GM18867 (cell line): Measurements from ENCODE around the gene NUDT22.

ENCODE experiments used
- ATAC-seq: cut with Tn5 transposase; IDR thresholded peaks from one replicate; pipeline ENCODE4 v1.9.1; 2021; ENCODE audit warnings: mild to moderate bottlenecking, moderate library complexity; ENCODE audit not compliant: unreplicated experiment

Gene NUDT22

GRCh38 chr11:64253043-64253442 is 27.0 kb downstream of the NUDT22 start:
- no peak for ATAC-seq

DNA sequence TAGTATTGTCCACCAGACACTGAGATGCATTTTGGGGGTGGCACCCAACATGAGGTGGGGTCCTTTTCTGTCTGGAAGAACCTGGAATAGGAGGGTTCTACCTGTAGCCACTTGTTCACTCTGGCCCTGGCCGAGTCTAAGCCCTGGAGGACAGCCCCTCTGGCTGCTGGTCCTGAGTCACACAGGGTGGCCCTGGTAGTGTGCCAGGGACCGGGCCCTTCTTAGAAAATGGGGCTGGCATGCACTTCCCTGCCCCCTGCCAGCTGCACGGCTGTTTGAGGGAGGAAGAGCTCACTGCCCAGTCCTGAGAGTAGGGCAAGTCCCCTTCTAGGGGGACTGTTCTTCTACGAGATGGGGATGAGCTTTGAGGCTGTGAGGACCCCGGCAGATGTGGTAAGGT is 27.4 kb downstream of the NUDT22 start:
- no peak for ATAC-seq

DNA sequence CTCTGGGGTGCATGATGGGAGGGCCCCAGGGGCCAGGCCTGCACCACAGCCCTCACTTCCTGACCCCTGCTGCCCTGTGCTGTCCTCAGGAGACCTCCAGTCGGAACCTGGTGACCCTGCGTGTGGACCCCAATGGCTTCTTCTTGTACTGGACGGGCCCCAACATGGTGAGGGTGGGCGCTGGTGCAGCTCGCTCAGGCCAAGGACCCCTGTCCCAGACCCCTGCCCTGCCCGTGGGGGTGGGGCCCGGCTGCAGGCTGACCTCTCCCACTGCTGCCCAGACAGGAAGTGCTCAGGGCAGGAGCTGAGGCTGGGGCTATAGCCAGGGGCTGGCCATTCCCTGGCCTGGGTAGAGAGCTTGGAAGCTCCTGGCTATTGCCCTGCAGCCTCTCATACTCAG is 28.3 kb downstream of the NUDT22 start:
- no peak for ATAC-seq

GRCh38 chr11:64255135-64256128 is 29.4 kb downstream of the NUDT22 start:
- ATAC-seq, result no peak

GRCh38 chr11:64256300-64256699 is 30.2 kb downstream of the NUDT22 start:
- ATAC-seq, result no peak

DNA sequence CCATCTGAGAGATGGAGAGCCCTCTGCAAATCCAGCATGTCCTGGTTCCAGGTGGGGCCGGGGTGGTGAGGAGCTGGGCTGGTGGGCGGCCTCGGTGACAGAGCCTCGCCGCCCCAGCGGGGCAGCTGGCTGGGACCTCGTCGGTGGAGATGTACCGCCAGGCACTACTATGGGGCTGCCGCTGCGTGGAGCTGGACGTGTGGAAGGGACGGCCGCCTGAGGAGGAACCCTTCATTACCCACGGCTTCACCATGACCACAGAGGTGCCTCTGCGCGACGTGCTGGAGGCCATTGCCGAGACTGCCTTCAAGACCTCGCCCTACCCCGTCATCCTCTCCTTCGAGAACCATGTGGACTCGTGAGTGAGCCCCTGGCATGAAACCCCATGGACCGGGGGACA is 32.3 kb downstream of the NUDT22 start:
- ATAC-seq, result no peak

- no peak for ATAC-seq
These were observed 33.0 kb downstream of the NUDT22 start for GRCh38 chr11:64258946-64259532.

DNA sequence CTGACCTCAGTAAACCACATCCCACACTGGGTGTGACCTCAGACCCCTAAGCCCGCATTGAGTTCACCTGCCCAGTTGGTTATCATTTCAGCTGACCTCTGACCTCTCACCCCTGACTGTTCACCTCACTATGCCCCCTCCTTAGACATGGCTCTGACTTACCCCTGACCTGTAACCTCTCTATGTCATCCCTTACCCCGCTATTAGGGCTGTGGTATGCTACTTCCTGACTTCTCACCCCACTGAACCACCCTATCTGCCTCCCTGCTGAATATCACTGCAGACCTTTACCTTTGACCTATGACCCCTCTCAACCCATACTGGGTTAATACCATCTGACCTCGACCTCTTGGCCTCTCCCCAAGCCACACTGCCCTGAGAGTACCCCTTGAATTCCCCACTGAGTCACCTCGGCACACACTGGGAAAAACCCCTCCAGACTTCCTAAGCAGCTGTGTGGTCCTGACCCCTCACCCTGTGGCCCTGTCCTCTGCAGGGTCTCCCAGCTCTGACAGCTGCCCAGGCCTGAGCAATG is 33.5 kb downstream of the NUDT22 start:
- no peak for ATAC-seq

DNA sequence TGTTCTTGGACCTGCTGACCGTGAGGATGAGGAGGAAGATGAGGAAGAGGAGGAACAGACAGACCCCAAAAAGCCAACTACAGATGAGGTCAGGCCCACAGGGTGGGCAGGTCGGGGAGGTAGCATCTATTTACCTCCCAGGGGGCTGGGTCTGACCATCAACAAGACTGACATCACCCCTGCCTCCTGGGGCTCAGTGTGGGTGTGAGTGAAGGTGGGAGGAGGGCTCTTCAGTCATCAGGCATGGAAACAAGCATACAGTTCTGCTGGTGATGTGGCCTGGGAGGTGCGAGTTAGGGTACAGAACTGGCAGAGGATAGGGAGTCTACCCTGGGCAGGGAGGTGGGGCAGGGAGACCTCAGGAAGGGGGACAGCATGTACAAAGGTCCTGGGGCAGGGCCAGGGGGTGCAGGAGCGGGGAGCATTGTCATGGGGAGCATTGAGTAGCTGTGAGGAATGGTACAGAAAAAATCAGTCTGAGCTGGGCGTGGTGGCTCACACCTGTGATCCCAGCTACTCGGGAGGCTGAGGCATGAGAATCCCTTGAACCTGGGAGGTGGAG is 34.2 kb downstream of the NUDT22 start:
- no peak for ATAC-seq

- no peak for ATAC-seq
These were observed 35.5 kb downstream of the NUDT22 start for GRCh38 chr11:64261556-64262080.

GRCh38 chr11:64262271-64263002 is 36.4 kb downstream of the NUDT22 start:
- ATAC-seq, result no peak

DNA sequence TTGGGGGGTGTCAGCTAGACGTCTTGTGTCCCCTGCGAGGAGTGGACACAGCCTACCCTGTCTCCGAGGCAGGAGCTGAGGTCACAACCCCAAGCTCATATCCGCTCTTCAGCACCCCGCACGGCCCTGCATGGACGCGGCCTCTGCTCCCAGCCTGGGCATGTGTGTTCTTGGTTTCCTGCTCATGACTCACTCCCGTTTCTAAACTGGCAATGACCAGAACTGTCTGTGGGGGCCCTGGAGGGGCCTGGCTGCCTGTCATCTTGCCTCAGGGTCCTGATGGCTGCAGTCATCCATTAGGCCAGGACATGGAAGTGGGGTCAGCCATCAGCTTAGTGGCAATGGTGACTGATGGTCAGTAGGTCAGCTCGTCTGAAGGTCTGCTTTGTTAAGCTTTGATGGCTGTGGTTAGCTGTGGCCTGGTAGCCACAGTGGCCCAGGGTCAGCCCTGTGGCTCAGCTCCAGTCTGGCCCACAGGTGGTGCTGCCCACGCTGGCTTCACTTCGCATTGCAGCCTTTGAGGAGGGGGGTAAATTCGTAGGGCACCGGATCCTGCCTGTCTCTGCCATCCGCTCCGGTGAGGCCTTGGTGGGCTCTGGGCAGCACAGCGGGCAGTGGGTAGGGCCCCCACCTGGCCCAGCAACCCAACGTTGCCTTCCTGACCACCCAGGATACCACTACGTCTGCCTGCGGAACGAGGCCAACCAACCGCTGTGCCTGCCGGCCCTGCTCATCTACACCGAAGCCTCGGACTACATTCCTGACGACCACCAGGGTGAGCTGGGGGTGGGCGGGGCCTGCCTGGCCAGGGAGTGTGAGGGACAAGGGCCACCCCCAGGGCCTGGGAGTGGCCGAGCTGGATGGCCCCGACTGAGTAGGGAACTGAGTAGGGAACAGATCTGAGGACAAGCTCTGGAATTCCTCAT is 37.2 kb downstream of the NUDT22 start:
- ATAC-seq, result no peak

DNA sequence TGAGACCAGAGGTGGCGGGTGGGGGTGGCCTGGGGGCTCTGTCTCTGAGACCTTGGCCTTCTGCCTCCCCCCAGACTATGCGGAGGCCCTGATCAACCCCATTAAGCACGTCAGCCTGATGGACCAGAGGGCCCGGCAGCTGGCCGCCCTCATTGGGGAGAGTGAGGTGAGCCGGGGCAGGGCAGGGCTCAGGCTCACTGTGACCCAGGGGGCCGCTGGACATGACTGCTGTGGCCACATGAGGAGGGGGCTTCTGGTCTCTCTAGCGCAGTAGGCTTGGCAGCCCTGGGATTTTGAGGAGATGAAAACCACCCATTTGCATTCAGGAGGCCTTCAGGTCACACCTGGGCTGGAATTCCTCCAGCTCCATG is 37.9 kb downstream of the NUDT22 start:
- no peak for ATAC-seq

DNA sequence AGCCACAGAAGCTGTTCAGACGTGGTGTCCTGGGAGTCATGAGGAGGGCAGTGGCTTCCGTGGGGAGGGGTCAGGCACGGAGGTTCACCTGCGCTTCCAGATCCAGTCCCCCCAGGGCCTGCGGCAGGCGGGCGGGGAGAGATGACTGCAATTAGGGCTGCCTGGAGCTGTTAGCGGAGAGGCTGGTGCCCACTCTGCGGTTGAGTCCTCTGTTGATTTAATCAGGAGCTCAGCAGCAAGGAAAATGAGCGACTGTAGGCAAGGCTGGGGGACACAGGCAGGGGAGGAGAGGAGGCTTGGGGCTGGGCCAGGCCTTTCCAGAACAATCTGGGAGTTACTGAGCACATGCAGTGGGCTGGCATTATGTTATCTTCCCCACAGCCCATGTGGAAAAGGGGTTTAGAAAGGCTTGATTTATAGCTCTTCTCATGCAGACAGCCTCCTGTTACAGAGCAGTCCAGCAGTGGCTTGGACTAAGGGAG is 38.3 kb downstream of the NUDT22 start:
- no peak for ATAC-seq

GRCh38 chr11:64265176-64266160 is 39.4 kb downstream of the NUDT22 start:
- no peak for ATAC-seq

DNA sequence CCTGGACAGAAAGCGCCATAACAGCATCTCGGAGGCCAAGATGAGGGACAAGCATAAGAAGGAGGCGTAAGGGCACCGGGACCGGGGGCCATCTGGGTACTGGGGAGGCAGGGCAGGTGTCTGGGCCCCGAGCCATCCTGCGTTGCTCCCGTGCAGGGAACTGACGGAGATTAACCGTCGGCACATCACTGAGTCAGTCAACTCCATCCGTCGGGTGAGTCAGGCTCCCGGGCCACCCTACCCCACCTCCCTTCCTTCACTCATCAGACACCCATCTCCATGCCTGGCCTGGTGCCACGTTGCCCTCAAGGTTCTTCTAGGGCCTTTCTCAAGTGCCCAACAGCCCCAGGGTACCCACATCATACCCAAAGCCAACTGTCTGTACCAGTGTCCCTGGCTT is 40.3 kb downstream of the NUDT22 start:
- no peak for ATAC-seq

- ATAC-seq, result no peak
These were observed 41.3 kb downstream of the NUDT22 start for GRCh38 chr11:64267207-64267945.
